Fibroblast of skin of left quadriceps (primary cell): Measurements from ENCODE around the gene CCDC154.
A peak's percentile ranks its signal among the peaks of the same experiment; 100 is the strongest.
"Not testable (repeated sequence)": the region's sequence is repeated elsewhere in the genome, so short reads cannot be mapped to it uniquely, and the experiment has no call there.

Source experiments
- DNase-seq, 2 experiments: peaks; one replicate each; pipeline ENCODE4 v3.0.0-alpha.2; 2013; ENCODE audit warnings: low read depth in 2 of 2

CCDC154 gene, protein sequence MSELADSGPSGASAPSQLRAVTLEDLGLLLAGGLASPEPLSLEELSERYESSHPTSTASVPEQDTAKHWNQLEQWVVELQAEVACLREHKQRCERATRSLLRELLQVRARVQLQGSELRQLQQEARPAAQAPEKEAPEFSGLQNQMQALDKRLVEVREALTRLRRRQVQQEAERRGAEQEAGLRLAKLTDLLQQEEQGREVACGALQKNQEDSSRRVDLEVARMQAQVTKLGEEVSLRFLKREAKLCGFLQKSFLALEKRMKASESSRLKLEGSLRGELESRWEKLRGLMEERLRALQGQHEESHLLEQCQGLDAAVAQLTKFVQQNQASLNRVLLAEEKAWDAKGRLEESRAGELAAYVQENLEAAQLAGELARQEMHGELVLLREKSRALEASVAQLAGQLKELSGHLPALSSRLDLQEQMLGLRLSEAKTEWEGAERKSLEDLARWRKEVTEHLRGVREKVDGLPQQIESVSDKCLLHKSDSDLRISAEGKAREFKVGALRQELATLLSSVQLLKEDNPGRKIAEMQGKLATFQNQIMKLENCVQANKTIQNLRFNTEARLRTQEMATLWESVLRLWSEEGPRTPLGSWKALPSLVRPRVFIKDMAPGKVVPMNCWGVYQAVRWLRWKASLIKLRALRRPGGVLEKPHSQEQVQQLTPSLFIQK

DNA sequence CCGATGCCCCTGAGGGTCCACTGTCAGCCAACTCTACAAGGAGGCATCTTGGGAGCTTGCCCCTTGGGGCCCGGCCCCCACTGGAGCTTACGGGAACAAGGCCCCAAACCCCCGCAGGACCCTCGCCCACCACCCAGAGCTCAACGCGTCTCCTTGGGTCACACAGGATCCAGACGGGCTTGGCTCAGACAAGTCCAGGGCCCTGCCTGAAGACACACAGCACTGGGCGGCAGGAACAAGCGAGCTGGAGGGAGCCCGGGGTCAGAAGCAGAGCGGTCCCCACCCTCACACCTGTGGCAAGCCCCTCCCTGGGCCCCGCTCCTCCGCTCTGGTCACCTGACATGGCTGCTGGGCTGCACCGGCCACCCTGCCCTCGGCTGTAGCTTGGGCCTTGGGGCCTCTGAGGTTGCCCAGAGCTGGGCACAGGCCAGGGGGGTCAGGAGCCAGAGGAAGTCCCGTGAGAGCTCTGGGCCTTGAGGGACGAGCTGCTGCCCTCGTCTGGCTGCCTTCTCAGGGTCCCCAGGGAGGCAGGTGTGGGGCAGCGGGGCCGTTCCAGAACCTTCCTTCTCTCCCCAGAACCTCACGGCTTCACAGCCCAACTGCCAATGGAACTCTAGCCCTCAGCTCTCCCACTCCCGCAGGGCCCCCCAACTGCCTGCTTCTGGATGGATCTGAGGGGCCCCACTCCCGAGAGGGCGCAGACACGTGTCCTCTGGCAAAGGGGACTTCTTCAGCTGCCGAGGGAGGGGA is at the start of gene CCDC154:
TSS of gene CCDC154 (minus strand) at position 577 of the 750 bp plus-strand sequence. CDS start at position 343, 234 bp downstream.
- no peak for DNase-seq

GRCh38 chr16:1493746-1494094 is 49.4 kb upstream of the CCDC154 start:
- DNase-seq: no peak

DNA sequence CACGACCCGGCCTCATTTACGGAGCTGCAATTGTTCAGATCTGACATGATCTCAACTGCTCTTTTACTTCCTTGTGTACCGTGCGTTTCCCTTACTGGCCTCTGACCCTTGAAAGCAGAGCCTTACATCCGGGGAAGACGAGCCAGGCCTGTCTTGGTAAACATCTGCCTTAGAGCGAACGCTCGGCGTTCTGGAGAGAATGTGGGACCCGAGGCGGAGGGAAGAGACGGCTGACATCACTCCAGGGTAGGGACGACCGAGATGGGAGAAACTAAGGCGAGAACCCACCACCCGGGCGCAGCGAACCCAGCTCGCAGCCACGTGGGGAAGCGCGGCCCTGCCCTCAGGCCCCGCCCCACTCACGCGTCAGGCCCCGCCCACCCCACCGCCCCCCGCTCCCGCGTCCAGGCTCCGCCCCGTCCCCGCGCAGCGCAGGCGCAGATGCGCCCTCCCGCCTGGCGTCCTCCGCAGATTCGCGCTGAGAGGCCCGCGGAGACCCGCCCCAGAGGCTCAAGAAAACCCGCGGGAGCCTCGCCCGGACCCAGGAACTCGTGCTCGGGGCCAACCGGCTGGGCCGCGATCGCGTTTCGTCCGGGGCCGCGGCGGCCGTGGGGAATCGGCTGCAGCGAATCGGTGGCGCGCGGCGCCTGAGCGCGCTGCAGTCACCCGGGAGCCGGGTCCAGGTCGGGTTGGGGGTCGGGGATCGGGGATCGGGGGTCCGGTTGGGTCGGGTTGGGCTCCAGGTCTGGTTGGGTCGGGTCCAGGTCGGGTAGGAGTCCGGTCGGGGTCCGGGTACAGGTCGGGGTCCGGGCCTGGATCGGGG is 48.8 kb upstream of the CCDC154 start, which contains the start of gene TELO2:
TSS of gene TELO2 (plus strand) at position 438 of the 823 bp plus-strand sequence. CDS start 922 bp downstream, outside the sequence.
- DNase-seq: peak; percentile 51 to 53

DNA sequence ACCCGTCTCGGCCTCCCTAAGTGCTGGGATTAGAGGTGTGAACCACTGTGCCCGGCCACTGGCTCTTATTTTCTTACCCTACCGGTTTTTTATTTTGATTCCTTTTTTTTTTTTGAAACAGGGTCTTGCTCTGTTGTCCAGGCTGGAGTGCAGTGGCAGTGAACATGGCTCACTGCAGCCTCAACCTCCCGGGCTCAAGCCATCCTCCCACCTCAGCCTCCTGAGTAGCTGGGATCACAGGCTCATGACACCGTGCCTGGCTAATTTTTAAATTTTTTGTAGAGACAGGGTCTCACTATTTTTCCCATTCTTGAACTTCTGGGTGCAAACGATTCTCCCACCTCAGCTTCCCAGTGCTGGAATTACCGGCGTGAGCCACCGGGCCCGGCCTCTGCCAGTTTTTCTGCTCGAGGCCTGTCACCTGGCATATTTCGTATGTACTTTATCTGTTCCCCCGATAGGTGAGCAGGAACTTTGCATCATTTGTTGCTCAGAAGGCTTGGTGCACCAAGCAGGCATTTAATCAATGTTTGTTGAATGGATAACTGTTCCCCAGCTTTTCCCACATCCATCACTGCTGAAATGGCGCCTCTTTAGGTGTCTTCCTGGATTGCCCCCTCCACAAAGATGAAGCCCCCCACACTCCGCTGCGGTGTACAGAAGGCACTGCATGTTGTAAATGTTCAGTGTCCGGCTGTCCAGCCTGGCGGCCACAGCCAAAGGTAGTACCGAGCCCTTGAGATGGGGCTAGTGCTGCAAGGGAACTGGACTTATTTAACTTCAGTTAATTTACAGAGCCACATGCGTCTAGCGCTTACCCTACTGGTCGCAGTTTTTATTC is 47.9 kb upstream of the CCDC154 start:
- no peak for DNase-seq

DNA sequence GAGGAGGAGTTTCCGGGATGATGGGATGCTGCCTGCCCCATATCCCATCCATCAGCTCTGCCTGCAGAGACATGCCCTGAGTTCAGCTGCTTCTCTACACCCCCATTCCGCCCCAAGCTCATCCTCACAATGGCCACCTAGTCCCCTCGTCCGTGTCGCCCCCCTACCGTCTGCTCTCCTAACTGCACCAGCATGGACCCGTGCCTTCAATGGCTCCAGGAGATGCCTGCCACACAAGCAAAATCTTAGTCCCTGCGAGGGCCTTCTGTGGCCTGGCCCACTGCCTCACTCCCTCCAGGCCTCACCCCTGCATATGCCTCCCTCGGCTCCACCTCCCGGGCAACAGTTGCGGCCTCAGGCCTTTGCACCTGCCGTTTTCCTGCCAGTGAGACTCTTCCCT is 47.0 kb upstream of the CCDC154 start:
- DNase-seq: no peak

DNA sequence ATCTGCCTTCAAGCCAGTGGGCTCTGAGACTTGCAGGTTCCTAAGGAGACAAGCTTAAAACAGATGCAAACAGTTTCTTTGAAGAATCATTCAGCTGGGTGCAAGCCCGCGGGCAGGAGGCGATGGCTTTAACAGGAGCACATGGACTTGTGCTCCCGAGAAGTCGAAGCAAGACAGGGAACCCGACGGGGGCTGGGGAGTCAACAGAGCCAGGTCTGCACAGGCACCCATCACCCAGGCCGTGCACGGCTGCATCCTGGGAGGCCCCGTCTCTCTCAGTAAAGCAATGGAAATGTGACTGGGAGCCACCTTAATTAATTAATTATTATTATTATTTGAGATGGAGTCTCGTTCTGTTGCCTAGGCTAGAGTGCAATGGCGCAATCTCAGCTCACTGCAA is 44.7 kb upstream of the CCDC154 start:
- no peak for DNase-seq

GRCh38 chr16:1488619-1489018 is 44.3 kb upstream of the CCDC154 start, which contains the start of gene PTX4:
PTX4 (minus strand) TSS chr16:1488944; CDS start chr16:1488909, 35 bp downstream.
- DNase-seq: no peak

DNA sequence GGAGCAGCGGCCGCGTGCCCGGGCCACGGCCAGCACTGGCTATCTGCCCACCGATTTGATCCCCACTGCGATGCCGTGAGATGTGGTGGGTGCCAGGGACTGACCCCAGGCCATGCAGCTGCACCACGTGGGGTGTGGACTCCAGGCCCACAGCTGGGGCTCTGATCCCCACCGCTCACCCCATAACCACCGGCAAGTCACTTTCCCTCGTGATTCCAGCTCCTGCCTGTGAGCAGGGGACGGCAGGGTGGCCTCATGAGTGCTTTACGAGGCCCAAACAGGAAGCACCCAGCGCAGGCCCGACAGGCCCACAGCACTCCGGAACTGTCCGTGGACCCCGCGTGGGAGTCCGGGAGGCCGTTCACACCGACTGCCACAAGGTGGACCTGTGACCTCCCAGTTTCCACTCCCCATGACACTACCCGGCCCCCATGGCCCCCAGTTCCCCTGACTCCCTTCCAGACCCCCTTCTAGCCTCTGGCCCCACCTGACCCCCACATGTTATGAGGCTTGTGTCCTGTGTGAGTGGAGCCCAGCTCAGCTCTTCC is 43.8 kb upstream of the CCDC154 start:
- no peak for DNase-seq

- no peak for DNase-seq
These were observed 43.2 kb upstream of the CCDC154 start for GRCh38 chr16:1487395-1488053.

GRCh38 chr16:1486551-1487390 is 42.4 kb upstream of the CCDC154 start:
- DNase-seq: no peak

GRCh38 chr16:1485847-1486496 is 41.6 kb upstream of the CCDC154 start:
- DNase-seq: no peak

DNA sequence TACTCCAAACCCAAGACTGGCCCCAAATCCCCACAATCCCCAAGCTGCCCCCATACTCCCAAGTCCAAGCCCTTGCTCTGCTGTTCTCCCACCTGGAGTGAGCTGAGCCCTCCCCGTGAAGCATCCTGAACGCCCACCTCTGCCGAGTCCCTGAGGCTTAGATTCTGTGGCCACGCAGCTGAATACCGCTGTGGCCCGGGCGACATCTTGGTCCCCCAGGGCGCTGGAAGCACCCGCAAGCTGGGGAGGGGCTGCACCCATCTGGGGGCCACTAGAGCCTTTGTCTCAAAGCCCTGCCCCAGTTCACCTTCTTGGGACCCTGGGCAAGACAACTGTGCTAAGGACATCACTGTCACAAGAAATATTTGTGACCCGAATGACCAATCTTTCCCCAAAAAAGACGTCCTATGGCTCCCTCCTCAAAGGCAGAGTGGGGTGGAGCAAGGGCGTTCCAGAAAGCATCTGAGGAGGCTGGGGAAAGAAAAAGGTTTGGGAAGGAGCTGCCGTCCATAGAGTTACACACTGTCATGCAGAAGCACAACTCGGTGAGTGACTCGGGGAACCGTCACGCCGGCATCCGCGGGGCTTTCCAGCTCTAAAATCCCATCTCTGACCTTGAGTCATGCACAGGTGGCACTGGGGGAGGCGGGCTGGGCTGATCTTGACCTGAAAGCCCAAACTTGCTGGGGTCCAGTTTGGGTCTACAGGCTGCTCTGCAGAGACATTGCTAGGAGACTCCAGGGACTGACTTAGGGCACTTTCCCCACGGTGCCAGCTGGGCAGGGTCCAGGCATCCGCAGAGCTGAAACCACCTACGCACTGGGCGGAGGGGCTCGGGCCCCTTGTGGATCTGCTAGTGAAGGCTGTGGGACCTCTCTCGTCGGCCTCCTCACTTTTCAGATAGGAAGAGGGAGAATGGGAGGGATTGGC is 37.8 kb upstream of the CCDC154 start:
- DNase-seq: no peak

- not testable (repeated sequence) for DNase-seq
These were observed 34.6 kb upstream of the CCDC154 start for GRCh38 chr16:1478937-1479336.

DNA sequence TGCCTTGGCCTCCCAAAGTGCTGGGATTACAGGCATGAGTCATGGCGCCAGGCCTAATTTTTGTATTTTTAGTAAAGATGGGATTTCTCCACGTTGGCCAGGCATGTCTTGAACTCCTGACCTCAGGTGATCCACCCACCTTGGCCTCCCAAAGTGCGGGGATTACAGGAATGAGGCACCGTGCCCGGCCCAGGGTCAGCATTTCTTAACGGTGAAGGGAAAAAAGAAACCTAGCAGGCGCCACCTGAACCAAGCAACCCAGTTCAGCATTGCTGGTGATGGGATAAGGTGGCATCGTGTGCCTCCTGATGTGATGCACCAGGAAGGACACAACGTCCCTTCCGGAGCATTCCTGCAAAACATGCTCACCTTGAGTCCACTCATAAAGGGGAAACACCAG is 32.7 kb upstream of the CCDC154 start:
- DNase-seq: no peak

DNA sequence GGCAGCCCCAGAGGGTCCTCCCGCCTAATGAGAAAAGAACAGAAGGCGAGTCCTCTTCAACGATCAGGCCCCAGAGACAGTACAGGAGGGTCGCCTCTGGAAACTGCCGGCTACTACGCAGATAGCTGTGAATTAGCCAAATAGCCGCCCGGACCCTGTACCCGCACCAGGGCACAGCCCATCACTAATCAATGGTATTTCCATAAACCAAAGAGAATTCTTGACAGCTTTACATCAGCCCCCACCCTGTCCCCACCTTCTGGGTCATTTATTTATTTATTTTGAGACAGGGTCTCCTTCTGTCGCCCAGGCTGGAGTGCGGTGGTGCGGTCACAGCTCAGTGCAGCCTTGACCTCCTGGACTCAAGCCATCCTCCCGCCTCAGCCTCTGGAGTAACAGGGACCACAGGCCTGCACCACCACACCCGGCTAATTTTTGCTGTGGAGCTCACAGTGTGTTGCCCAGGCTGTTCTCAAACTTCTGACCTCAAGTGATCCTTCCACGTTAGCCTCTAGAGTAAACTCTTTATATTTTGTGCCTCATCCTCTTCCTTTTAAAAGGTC is 31.3 kb upstream of the CCDC154 start:
- DNase-seq: no peak

DNA sequence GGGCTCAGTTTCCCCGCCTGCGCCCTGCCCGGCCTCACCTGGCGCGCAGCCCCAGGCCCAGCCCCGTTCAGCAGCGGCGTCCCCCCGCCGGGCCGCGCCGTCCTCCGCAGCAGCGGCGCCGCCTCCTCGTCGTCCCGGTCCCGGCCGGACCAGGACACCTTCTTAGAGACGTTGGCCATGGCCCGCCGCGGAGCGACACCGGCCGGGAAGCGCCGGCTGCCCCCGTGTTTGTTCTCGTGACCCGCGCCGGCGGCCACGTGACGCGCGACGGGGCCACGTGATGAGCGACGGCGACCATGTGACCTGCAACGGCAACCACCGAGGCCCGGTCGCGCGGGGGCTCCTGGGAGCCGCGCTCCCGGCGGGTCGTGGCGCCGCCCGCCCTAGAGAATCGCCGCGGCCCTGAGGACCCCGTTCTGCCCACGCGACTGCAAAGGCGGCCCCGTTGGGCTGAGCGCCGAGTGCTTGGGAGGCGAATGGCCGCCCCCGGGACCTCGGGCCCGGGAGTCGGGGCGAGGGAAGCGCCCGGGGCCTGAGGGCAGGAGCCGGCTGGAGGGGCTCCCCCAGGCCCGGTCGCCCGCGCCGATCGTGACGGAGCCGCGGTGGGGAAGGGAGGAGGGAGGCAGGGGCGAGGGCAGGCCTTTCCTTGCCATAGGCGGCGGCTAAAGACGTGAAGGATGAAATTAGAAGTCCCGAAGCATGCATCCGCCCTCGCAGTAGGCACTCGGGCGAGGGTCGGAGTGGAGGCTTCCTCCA is 30.6 kb upstream of the CCDC154 start, which contains the start of gene CLCN7:
TSS of gene CLCN7 (minus strand) at position 233 of the 756 bp plus-strand sequence. CDS start at position 179, 54 bp downstream.
- peak; percentile 55 to 61 for DNase-seq
